ENCODE results near the gene DCAF4.
A peak's percentile ranks its signal among the peaks of the same experiment; 100 is the strongest.

Gene DCAF4, protein sequence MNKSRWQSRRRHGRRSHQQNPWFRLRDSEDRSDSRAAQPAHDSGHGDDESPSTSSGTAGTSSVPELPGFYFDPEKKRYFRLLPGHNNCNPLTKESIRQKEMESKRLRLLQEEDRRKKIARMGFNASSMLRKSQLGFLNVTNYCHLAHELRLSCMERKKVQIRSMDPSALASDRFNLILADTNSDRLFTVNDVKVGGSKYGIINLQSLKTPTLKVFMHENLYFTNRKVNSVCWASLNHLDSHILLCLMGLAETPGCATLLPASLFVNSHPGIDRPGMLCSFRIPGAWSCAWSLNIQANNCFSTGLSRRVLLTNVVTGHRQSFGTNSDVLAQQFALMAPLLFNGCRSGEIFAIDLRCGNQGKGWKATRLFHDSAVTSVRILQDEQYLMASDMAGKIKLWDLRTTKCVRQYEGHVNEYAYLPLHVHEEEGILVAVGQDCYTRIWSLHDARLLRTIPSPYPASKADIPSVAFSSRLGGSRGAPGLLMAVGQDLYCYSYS

GRCh38 chr14:72926292-72927028 is at the start of gene DCAF4:
Gene DCAF4, plus strand, starts transcription at chr14:72926464. Its CDS starts 11,515 bp downstream, at chr14:72937979.
- DNase-seq = peak; percentile 85 to 92

DNA sequence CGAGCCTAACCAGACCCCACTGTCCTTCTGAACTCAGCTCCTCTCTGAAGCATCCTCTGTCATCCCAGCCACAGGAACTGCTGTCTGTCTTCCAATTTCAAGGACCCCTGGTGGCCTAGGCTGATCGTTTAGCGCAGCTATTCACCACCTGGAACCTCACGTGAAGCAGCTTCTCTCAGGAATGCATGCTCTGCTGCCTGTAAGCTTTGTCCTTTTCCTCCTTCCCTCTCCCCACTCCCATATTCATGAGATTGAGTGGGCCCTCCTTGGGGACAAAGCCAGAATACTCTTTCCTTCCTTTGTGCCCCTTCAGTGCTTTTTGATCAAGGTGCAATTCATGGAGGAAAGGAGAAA is 49.6 kb upstream of the DCAF4 start:
- no peak for DNase-seq

- DNase-seq = no peak
Measured at GRCh38 chr14:72878746-72879145, 47.5 kb upstream of the DCAF4 start.

GRCh38 chr14:72879431-72879830 is 46.8 kb upstream of the DCAF4 start:
- DNase-seq = no peak

- DNase-seq = no peak
Measured at GRCh38 chr14:72880164-72880563, 46.1 kb upstream of the DCAF4 start.

DNA sequence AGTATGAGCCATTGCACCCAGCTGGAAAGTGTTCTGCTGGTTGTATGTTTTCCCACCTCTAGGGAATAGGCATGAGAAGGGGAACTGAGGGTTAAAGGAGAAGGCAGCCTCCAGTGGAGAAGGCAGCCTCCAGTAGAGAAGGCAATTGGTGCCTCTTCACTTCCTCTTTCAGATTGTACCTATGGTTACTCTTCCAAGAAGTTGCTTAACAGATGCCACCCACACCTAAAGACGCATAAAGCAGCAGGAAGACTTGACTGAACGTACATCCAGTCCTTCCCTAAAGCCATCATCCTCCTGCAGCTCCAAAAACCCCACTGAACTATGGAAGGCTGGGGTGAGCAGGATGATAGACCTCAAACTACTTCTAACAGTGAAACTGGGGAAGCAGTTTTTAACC is 45.4 kb upstream of the DCAF4 start:
- DNase-seq = no peak

DNA sequence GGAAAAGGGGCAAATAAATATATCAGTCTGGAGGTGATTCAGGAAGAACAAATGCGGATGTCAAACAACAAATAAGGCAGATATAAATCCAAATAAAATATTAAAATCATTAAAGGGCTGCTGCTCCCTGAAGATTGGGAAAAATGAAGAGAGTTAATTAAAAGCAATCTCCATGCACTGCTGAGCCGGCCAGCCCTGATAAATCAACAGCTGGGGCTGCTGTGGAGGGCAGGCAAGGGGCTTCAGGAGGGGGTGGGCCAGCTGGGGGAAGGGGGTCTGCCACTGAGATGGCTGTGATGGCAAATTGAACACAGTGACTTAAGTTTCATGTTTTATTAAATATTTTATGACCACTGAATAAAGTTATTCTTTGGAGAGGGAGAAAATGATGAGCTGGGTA is 44.7 kb upstream of the DCAF4 start:
- no peak for DNase-seq

- DNase-seq = no peak
Measured at GRCh38 chr14:72882047-72882446, 44.2 kb upstream of the DCAF4 start.

GRCh38 chr14:72882463-72882862 is 43.8 kb upstream of the DCAF4 start:
- DNase-seq = no peak

GRCh38 chr14:72883109-72883508 is 43.2 kb upstream of the DCAF4 start:
- DNase-seq = no peak

GRCh38 chr14:72883961-72884360 is 42.3 kb upstream of the DCAF4 start:
- DNase-seq = no peak

DNA sequence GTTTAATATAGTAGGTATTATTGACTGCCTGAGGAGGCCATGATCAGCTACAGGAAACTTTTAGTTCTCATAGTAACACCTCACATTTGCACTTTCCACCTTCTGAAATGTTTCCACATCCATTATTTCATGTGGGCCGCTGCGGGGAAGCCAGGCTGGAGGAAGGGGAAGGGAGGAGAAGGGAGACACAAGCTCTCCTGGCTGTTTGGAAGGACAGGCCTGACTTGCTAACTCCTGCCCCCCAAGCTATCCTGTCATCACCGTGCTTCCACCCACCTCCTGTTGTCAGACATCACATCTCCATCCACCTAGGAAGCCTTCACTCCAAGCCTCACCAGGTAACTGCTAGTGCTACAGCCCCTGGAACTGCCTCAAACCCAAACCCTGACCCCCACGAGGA is 41.9 kb upstream of the DCAF4 start:
- DNase-seq = no peak

DNA sequence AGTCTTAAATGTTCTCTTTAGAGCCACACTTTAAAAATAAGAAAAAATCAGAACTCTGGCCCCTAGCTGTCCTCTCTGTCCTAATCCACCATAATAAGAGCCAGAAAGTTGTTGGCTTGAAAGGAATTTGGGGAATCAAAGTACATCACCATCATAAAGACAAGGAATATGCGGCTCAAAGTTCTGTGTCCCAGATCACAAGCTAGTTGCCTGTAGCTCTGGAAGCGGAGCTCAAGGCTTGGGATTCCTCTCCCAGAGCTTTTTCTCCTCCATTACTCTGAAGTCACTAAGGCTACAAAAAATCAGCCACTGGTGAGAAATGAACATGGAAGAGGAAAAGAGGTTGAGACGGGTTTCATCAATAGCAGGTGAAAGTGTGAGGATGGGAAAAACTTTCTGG is 38.8 kb upstream of the DCAF4 start:
- DNase-seq = no peak

- no peak for DNase-seq
Measured at GRCh38 chr14:72888192-72888591, 38.1 kb upstream of the DCAF4 start.

DNA sequence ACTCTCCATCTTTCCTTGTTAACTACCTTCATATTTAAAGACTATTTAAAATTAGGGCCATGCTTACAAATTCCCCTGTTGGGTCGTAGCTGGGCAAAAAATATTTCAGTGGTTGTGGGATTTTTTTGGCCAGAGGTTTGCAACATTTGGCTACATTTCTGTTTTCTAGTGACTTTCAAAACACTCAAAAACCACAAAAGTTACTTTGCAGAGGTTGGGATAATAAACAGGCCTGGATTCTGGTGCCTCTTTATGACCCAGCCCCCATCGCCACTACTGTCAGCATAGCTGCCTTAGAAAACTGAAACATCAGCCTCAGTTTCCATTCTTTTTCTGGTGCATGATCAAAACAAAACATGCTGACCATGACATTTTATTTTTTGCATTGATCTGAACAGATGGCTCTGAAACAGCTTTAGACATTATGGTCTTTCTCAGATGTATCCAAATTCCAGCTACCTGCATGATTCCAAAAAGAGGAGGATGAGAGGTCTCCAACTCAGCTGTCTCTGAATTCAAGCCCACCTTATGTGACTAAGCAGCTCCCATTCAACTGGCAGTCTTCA is 37.5 kb upstream of the DCAF4 start:
- DNase-seq = no peak

- no peak for DNase-seq
Measured at GRCh38 chr14:72889366-72889765, 36.9 kb upstream of the DCAF4 start.

DNA sequence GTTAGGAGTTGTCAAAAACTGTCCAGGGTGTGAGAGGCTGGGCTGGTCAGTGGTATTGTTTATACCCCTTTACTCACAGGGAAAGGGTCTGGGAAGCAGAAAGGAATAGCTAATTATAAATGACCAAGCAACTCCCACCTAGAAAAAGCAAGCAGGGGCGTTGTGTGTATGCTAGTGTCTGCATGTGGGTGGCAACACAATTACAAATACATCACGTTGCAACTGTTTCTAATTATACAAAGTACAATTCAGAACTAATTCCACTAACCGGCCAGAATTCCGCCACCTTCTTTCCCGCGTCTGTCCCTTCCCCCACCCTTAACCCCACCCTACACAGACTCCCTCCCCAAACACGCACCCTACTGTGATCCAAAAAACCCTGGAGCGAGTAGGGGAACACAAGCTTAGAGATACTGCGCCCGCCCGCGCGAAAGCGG is 34.6 kb upstream of the DCAF4 start:
- DNase-seq = no peak

- peak in 1 of 2 donors; percentile 7 for DNase-seq
Measured at GRCh38 chr14:72892103-72892878, 34.0 kb upstream of the DCAF4 start.

DNA sequence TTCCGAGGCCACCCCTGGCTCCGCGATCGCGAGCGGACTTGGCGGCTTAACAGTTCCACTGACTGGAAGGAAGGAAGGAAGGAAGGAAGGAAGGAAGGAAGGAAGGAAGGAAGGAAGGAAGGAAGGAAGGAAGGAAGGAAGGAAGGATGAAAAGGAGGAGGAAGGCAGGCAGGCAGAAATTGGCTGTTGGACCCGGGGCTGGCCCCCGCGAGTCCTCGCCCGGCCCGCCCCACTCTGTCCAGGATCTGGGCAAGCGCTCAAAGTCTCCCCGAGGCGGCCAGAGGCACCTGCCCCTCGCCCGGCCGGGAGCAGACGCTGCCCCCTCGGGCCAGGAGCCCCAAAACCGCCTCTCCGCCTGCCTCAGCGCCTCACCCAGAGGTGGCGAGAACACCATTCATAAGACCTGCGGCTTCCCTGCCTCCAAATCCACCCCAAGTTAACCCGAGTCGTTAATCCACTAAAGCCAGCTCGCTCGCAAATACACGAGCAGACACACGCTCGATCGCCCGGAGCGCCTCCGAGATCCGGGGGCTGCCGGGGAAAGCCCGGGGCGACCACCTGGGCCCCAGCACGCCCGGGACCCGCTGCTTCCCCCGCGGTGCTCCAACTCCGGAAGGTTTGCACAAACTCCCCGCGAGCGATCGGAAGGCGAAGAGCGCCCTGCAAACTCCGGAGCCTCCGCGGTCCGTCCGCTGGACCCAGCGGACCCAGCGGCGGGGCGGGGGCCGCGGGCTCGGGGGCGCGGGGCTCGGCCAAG is 33.2 kb upstream of the DCAF4 start:
- peak in 1 of 2 donors; percentile 7 for DNase-seq

DNA sequence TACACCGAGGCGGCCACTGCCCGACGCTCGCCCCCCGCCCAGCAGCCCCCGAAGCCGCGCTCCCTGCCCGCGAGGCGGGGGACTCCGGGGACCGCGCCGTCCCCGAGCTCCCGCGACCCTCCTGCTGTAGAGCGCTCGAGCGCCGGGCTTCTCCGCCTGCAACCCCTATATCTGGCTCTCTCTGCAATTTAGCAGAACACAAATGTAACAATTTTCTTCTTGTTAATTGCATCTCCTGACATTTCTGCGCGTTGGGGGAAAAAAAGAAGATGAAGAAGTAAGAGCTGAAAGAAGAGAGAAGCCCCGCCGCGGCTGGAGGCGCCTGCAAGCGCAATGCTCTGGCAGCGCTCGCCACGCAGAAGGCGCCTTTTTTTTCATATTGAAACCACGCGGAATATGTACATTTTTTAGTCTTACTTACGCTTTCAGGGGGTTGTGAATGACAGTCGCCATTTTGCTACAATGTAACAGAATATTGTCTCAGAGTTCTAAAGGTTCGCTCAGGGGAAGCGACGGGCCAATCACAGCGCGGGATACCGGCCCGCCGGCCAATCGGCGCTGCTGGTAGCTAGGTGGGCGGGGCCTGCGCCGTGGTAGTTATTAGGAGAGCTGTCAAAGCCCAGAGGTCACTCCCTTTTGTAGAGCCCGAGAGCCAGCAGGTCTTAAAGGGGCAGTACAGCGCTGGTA is 32.5 kb upstream of the DCAF4 start, which contains the start of gene DPF3:
Gene DPF3, minus strand, starts transcription at position 466 of the 687 bp plus-strand sequence. Its CDS starts 13 bp downstream, at position 453.
- peak; percentile 55 to 74 for DNase-seq

DNA sequence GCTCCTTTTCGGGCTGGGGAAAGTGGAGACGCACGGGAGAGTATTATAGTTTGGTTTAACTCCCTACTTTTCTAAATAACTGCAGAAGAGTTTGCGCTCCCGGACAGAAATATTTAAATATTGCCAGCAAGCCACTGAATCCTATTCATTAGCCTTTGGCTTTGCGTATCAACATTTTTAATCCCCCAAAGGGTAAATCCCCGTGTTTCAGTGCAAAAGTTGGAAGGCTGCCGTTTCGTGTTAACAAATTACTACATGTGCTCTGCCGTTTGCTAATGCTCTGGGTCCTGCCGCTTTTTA is 32.0 kb upstream of the DCAF4 start:
- DNase-seq = no peak
